Bronchial epithelial cell (primary cell): Measurements from ENCODE around the gene ADAM23. TPM values are rescaled to one million over a fixed set of nuclear protein-coding genes. Genes with fewer than 3 reads are reported as not detected.
A peak's percentile ranks its signal among the peaks of the same experiment; 100 is the strongest.

Source experiments
- DNase-seq: peaks from one replicate; pipeline ENCODE4 v3.0.0-alpha.2; 2010; ENCODE audit warnings: low read depth
- FAIRE-seq: peaks from 2 replicates; lab custom pipeline; 2011; peaks lifted over from hg19 to GRCh38; lab: Jason Lieb, UNC
- H3K27me3 ChIP-seq: 2 replicates; pipeline ENCODE4 v1.5.1; 2011; ENCODE audit warnings: low read length; ENCODE audit not compliant: control insufficient read depth, insufficient read depth
- H3K36me3 ChIP-seq: 2 replicates; pipeline ENCODE4 v1.5.1; 2011; ENCODE audit warnings: low read length; ENCODE audit not compliant: control insufficient read depth, insufficient read depth
- H3K4me3 ChIP-seq: 2 replicates; pipeline ENCODE4 v1.5.1; 2011; ENCODE audit warnings: mild to moderate bottlenecking, low read depth, low read length, control low read depth
- CTCF ChIP-seq: IDR thresholded peaks from 2 replicates; pipeline ENCODE4 v1.5.1; 2011; ENCODE audit warnings: mild to moderate bottlenecking, moderate library complexity, low read length, control low read depth, inconsistent platforms; ENCODE audit not compliant: insufficient read depth, severe bottlenecking
- total RNA-seq: library from RNA; depleted of rRNA; stranded (reverse); fragments of >200 nt; gene quantifications from 2 replicates; pipeline ENCODE4 v1.2.1, GENCODE V29; 2014

Gene ADAM23
- total RNA-seq, 1 donor from 2014 or later: under 0.01 TPM

DNA sequence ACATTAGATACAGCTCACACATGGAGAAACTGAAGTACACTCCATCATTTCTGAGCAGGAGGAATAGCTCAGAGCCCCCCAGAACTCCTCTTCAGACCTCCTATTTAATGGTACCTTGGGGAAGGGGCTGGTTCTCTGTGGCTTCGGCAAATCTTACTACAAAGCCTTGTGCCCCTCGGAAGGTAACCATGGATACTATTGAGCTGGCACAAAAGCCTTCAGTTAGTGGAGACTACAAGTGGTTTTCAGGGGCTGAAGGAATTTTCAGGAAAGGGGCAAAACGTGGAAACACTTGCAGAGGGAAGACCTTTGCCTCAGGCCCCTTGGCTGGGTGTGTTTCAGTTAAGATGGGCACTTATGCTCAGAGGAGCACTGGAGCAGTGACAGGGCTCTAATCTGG lies 197.9 kb downstream of the ADAM23 start:
- no peak for TF ChIP-seq CTCF
- FAIRE-seq (no peak), DNase-seq (no peak)
- H3K36me3 ChIP-seq: no peaks in the 10 kb centered on the region
- H3K4me3 ChIP-seq: no peak overlapping the region
- H3K27me3 ChIP-seq: peaks cover 15% of the 10 kb centered on the region

DNA sequence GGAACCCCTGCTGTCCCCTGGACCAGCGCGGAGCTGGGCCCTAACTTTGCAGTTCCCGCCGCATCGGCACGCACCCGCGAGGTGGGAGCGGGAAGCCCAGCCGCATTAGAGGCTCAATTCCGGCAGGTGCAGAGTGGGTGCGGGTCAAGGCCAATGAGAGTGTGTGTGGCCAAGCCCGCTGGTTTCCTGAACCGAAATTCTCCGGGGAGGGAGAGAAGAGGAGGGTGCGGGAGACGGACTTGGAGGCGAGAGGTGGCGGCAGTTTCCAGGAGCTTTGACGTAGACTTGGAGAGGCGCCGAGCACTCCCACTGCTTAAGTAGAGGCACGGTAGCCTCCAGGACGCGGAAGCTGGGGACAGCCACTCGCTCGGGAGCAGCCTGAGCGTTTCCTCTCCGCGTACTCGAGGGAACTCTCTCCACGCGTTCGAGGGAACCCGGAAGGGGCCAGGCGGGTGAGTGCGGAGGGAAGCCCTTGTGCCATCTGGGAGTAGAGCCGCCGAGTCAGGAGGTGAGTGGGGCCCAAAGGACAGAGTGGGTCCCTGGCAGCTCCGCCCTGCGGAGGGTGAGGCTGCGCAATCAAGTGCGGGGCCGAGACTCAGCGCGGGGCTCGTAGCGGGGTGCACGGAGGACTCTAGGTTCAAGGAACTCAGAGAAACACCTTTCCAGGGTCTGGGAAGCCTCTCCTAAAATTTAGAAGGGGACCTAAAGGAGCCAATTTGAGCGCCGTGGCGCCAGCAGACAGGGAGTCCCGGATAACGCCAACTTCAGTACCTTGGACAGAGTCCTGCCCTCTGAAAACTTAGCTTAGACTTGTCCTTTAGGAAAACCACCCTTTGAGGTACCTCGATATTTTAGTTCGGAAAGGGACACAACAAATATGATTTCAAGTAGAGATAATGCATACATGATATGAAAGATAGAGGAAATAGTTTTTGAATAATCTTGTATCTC lies 199.0 kb downstream of the ADAM23 start, which contains the start of gene FAM237A:
Gene FAM237A, plus strand, starts transcription at position 413 of the 951 bp plus-strand sequence. CDS start 1,750 bp downstream, outside the sequence.
- no peak for TF ChIP-seq CTCF
- Histone ChIP-seq H3K36me3 (no peaks in the 10 kb centered on the region), H3K27me3 (peaks cover 15% of the 10 kb centered on the region), H3K4me3 (no peak within 1 kb of the TSS)
- FAIRE-seq (no peak), DNase-seq (peak; percentile 45)

DNA sequence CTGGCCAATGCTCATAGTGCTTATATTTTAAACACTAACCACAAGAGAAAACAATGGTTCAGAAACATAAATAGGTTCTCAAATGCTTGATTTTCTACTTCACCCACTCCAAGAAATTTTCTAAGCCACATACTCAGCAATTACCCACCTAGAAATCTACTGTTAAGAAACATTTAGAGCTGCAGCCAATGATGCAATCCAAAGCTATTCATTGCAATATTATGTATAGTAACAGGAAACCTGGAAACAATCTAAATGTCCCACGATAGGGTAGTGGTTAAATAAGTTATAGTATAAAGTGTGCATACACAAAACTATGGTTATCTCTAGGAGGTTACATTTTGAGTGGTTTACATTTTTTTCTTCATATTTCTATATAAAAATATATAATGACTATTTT lies 204.7 kb downstream of the ADAM23 start:
- FAIRE-seq: no peak
- Histone ChIP-seq H3K36me3 (no peaks in the 10 kb centered on the region), H3K27me3 (no peaks in the 10 kb centered on the region), H3K4me3 (no peak overlapping the region)
- DNase-seq: no peak
- no peak for TF ChIP-seq CTCF

- FAIRE-seq (no peak), DNase-seq (peak; percentile 4)
- no peaks in the 10 kb centered on the region for H3K36me3 ChIP-seq
- no peak overlapping the region for H3K4me3 ChIP-seq
- H3K27me3 ChIP-seq: no peaks in the 10 kb centered on the region
- TF ChIP-seq CTCF: no peak
These were observed 213.8 kb downstream of the ADAM23 start for GRCh38 chr2:206657087-206657486.

GRCh38 chr2:206665251-206665650 lies 221.9 kb downstream of the ADAM23 start:
- Histone ChIP-seq H3K36me3 (no peaks in the 10 kb centered on the region), H3K27me3 (peaks cover 1% of the 10 kb centered on the region), H3K4me3 (no peak overlapping the region)
- DNase-seq: no peak
- no peak for TF ChIP-seq CTCF
- no peak for FAIRE-seq

Other genes starting within 250 kb of the ADAM23 start
- 7.4 and 7.7 TPM in 2 replicates for gene ZDBF2, start 168.9 kb upstream of the ADAM23 start, total RNA-seq
- gene FAM237A, start 199.0 kb downstream of the ADAM23 start, total RNA-seq: not detected in 2 replicates